Testis (tissue), 3 donors: ENCODE results near the gene PTPRN2. TPM values are rescaled to one million over a fixed set of nuclear protein-coding genes. Genes with fewer than 3 reads are reported as not detected.
"Not testable (repeated sequence)": the region's sequence is repeated elsewhere in the genome, so short reads cannot be mapped to it uniquely, and the experiment has no call there.

Experiments
- DNase-seq: peaks from one replicate; pipeline ENCODE4 v3.0.0-alpha.2; 2019
- H3K27ac ChIP-seq, 2 donors: fragments of 200-600 bp; sonication (generic); one replicate each; pipeline ENCODE4 v1.5.1; 2019
- H3K27me3 ChIP-seq: fragments of 200-600 bp; sonication (generic); one replicate; pipeline ENCODE4 v1.5.1; 2019
- H3K36me3 ChIP-seq: fragments of 200-600 bp; sonication (generic); one replicate; pipeline ENCODE4 v1.5.1; 2017; ENCODE audit warnings: low read depth; ENCODE audit errors: missing control alignments
- H3K4me1 ChIP-seq: fragments of 200-600 bp; sonication (generic); one replicate; pipeline ENCODE4 v1.5.1; 2019
- H3K4me3 ChIP-seq, 2 donors: fragments of 200-600 bp; sonication (generic); one replicate each; pipeline ENCODE4 v1.5.1; 2017 to 2019
- H3K9me3 ChIP-seq: fragments of 200-600 bp; sonication (generic); one replicate; pipeline ENCODE4 v1.5.1; 2017
- POLR2A ChIP-seq: fragments of 450-650 bp; IDR thresholded peaks from one replicate; pipeline ENCODE4 v1.6.1; 2017; ENCODE audit warnings: antibody characterized with exemption, mild to moderate bottlenecking, moderate library complexity
- WGBS, 2 donors: methylation state at CpG; one replicate each; pipeline ENCODE4 v1.1.5; 2018; 5-methylcytosine and 5-hydroxymethylcytosine counted together
- intact Hi-C: fragments of 100-400 bp; cut with DNase I; formaldehyde crosslinking; loops from one replicate; pipeline ENCODE4 v1.15.1; 2023; ENCODE audit warnings: low total_unique reads
- polyA plus RNA-seq: library from polyadenylated mRNA; stranded (reverse); fragments of 350-450 nt; fragmentation: Illumina TruSeq; extraction: RNeasy Lipid Tissue Mini Kit (QIAGEN cat#74804); gene quantifications from one replicate; pipeline ENCODE4 v1.2.3, GENCODE V29; 2014; ENCODE audit warnings: low read depth, low replicate concordance; ENCODE audit not compliant: insufficient read depth
- total RNA-seq, 2 donors: library from RNA; depleted of rRNA; stranded (reverse); fragments of >200 nt; gene quantifications; one replicate each; pipeline ENCODE4 v1.2.3, GENCODE V29; 2016
- TF ChIP-seq, protein P1 (sequence below), 3 experiments: fragments of 450-650 bp in 2 of 3; fragments of 200-600 bp in 1 of 3; sonication (generic) in 1 of 3; IDR thresholded peaks; one replicate each; pipeline ENCODE4 v1.5.1; 2016 to 2019; ENCODE audit warnings: antibody characterized with exemption in 3 of 3, mild to moderate bottlenecking in 2 of 3, moderate library complexity in 1 of 3

PTPRN2 gene
- total and polyA plus RNA-seq, 3 donors from 2014 or later = 9.3 to 10.8 (median 9.8) TPM

DNA sequence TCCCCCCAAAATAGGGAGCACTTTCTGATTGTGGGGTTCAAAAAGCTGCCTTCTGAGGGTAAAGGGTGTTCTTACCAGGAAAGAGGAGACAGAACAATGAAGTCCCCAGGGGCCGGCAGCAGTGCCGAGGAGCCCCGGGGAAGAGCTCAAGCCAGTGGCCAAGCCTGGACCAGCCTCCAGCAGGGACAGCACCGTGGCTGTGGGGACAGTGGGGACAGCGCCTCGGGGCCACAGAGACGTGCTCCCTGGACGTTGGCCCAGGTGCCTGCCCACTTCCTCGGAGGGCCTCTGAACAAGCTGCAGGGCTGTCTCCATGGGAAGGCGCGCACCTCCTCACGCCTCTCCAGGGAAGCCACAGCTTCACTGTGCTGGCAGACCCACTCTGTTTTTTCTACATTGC is 312.6 kb downstream of the PTPRN2 start:
- DNase-seq = no peak
- TF ChIP-seq, protein P1, sequence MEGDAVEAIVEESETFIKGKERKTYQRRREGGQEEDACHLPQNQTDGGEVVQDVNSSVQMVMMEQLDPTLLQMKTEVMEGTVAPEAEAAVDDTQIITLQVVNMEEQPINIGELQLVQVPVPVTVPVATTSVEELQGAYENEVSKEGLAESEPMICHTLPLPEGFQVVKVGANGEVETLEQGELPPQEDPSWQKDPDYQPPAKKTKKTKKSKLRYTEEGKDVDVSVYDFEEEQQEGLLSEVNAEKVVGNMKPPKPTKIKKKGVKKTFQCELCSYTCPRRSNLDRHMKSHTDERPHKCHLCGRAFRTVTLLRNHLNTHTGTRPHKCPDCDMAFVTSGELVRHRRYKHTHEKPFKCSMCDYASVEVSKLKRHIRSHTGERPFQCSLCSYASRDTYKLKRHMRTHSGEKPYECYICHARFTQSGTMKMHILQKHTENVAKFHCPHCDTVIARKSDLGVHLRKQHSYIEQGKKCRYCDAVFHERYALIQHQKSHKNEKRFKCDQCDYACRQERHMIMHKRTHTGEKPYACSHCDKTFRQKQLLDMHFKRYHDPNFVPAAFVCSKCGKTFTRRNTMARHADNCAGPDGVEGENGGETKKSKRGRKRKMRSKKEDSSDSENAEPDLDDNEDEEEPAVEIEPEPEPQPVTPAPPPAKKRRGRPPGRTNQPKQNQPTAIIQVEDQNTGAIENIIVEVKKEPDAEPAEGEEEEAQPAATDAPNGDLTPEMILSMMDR (IDR thresholded peaks at IDR 0.05) = no peak
- TF ChIP-seq POLR2A = no peak
- 67 to 72% methylated on average over 12 of the region's 12 CpGs for WGBS, 2 donors
- no peak overlapping the region for H3K4me3 ChIP-seq
- H3K27ac ChIP-seq = no peak overlapping the region
- no peaks in the 10 kb centered on the region for H3K4me1 ChIP-seq
- intact Hi-C loops = no loop called here
- no peaks in the 10 kb centered on the region for H3K27me3 ChIP-seq
- no peaks in the 10 kb centered on the region for H3K36me3 ChIP-seq
- no peaks in the 10 kb centered on the region for H3K9me3 ChIP-seq

DNA sequence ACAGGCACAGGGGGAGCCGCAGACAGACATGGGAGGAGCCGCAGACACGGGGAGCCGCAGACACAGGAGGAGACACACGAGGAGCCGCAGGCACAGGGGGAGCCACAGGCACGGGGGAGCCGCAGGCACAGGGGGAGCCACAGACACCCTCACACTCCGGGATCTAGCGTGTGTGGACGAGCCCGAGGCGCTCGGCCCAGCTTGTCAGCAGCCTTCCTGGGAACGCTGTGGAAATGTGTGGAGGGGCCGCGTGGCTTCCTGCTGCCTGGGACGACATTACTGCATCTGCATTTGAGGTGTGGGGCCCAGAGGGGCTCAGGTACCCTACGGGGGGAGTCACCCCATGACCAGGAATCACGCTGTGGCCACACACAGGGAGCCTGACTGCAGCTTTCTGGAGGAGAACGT is 313.2 kb downstream of the PTPRN2 start:
- intact Hi-C loops = no loop called here
- no peaks in the 10 kb centered on the region for H3K4me1 ChIP-seq
- H3K27ac ChIP-seq = no peak overlapping the region
- DNase-seq = no peak
- H3K27me3 ChIP-seq = no peaks in the 10 kb centered on the region
- WGBS, 2 donors = 74 to 79% methylated on average over 16 to 21 of the region's 21 CpGs
- H3K36me3 ChIP-seq = no peaks in the 10 kb centered on the region
- TF ChIP-seq, protein P1 (IDR thresholded peaks at IDR 0.05) = no peak
- TF ChIP-seq POLR2A = no peak
- no peaks in the 10 kb centered on the region for H3K9me3 ChIP-seq
- H3K4me3 ChIP-seq = no peak overlapping the region

DNA sequence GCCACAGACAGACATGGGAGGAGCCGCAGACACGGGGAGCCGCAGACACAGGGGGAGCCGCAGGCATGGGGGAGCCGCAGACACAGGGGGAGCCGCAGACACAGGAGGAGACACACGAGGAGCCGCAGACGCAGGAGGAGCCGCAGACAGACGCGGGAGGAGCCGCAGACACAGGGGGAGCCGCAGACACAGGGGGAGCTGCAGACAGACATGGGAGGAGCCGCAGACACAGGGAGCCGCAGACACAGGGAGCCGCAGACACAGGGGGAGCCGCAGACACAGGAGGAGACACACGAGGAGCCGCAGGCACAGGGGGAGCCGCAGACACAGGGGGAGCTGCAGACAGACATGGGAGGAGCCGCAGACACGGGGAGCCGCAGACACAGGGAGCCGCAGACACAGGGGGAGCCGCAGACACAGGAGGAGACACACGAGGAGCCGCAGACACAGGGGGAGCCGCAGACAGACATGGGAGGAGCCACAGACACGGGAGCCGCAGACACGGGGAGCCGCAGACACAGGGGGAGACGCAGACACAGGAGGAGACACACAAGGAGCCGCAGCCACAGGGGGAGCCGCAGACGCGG is 313.8 kb downstream of the PTPRN2 start:
- H3K4me3 ChIP-seq, intact Hi-C loops, H3K9me3 ChIP-seq, DNase-seq, H3K27me3 ChIP-seq, H3K4me1 ChIP-seq, H3K36me3 ChIP-seq, H3K27ac ChIP-seq: not testable (repeated sequence)
- WGBS, 2 donors = 88 to 90% methylated on average over 35 to 38 of the region's 38 CpGs

DNA sequence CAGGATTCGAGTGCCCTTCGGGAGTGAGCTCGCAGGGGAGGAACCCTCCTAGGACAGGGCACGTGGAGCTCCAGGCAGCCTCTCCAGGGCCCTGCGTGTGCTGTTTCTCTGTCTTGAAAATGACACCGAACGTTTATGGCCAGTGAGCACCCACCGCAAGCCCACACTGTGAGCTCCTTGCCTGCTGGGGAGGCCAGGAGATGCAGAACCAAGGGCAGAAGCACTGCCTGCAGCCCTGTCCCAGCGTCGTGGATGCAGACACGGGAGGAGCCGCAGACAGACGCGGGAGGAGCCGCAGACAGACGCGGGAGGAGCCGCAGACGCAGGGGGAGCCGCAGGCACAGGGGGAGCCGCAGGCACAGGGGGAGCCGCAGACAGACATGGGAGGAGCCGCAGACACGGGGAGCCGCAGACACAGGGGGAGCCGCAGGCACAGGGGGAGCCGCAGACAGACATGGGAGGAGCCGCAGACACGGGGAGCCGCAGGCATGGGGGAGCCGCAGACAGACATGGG is 314.4 kb downstream of the PTPRN2 start:
- intact Hi-C loops = no loop called here
- no peaks in the 10 kb centered on the region for H3K4me1 ChIP-seq
- no peaks in the 10 kb centered on the region for H3K36me3 ChIP-seq
- H3K4me3 ChIP-seq = no peak overlapping the region
- DNase-seq = no peak
- 79 to 85% methylated on average over 19 to 31 of the region's 31 CpGs for WGBS, 2 donors
- H3K27me3 ChIP-seq = no peaks in the 10 kb centered on the region
- H3K27ac ChIP-seq = no peak overlapping the region
- no peaks in the 10 kb centered on the region for H3K9me3 ChIP-seq
- no peak for TF ChIP-seq POLR2A
- TF ChIP-seq, protein P1 (IDR thresholded peaks at IDR 0.05) = no peak

DNA sequence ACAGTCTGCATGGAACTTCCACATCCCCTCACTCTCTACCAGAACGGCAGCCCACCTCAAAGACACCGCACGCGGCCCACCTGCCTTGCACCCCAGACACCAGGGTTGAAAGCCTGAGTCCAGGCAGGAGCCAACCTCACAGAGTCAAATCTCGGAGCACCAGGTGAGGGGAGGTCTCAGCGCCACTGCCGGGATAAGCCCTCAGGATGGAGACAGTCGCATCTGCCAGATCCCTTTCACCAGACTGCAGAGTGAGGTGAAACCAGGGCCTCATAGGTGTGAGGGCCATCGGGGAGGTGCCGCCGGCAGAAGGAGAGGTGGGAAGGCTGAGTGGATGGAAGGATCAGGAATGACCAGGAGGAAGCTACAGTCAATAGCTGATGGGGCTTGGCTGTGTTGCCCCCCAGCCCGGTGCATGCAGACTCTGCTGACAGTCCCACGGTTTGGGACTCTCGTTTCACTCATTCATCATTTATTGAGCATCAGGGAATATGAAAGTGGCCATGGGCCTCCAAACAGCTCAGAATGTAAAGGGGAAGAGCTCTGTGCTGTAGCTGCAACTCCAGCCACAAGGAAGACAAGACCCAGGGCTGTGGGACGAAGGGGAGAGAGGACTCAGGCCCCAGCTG is 315.0 kb downstream of the PTPRN2 start:
- Histone ChIP-seq H3K36me3 (no peaks in the 10 kb centered on the region), H3K27me3 (no peaks in the 10 kb centered on the region), H3K9me3 (no peaks in the 10 kb centered on the region), H3K27ac (no peak overlapping the region), H3K4me3 (no peak overlapping the region), H3K4me1 (no peaks in the 10 kb centered on the region)
- intact Hi-C loops = no loop called here
- DNase-seq = no peak
- no peak for TF ChIP-seq POLR2A
- TF ChIP-seq, protein P1 (IDR thresholded peaks at IDR 0.05) = no peak
- 91 to 93% methylated on average over 15 of the region's 15 CpGs for WGBS, 2 donors
